Esophagus squamous epithelium (tissue), 4 donors: ENCODE results near the gene C18orf63.

ENCODE experiments used
- POLR2A ChIP-seq, 4 donors: fragments of 450-650 bp; IDR thresholded peaks; one replicate each; pipeline ENCODE4 v1.6.1; 2017; ENCODE audit warnings: antibody characterized with exemption in 4 of 4, mild to moderate bottlenecking in 4 of 4, moderate library complexity in 3 of 4
- TF ChIP-seq, protein P1 (sequence below), 6 experiments: fragments of 450-650 bp in 4 of 6; fragments of 200-600 bp in 2 of 6; sonication (generic) in 2 of 6; IDR thresholded peaks; one replicate each; pipeline ENCODE4 v1.5.1; 2016 to 2019; ENCODE audit warnings: antibody characterized with exemption in 6 of 6, mild to moderate bottlenecking in 4 of 6, moderate library complexity in 4 of 6

DNA sequence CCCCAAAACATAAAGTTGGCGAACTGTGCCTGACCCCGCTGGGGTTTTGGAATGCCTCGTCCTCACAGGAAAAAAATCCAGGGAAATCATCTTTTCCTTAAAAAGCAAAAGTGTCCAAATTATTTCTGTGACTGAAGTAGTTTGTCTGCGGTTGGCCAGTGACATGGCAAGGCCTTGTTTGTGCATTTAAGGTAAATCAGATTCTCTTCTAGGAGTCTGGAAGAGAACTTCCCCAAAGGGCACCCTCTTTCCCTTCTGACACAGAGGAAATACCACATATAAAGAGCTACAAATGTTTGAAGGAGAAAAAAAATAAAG, 23.1 kb upstream of the C18orf63 start:
- TF ChIP-seq, protein P1, sequence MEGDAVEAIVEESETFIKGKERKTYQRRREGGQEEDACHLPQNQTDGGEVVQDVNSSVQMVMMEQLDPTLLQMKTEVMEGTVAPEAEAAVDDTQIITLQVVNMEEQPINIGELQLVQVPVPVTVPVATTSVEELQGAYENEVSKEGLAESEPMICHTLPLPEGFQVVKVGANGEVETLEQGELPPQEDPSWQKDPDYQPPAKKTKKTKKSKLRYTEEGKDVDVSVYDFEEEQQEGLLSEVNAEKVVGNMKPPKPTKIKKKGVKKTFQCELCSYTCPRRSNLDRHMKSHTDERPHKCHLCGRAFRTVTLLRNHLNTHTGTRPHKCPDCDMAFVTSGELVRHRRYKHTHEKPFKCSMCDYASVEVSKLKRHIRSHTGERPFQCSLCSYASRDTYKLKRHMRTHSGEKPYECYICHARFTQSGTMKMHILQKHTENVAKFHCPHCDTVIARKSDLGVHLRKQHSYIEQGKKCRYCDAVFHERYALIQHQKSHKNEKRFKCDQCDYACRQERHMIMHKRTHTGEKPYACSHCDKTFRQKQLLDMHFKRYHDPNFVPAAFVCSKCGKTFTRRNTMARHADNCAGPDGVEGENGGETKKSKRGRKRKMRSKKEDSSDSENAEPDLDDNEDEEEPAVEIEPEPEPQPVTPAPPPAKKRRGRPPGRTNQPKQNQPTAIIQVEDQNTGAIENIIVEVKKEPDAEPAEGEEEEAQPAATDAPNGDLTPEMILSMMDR (IDR thresholded peaks at IDR 0.05) = no peak
- TF ChIP-seq POLR2A (IDR thresholded peaks at IDR 0.05) = no peak
